Natural killer cell (primary cell): ENCODE results near the gene OSCP1. TPM values are rescaled to one million over a fixed set of nuclear protein-coding genes. Genes with fewer than 3 reads are reported as not detected.

ENCODE experiments used
- ATAC-seq, 3 donors: fragments of 150-1000 bp in 2 of 3; fragments of 200-7000 bp in 1 of 3; cut with Tn5 transposase; 1 replicate in 1 of 3; 2 replicates in 2 of 3; pipeline ENCODE4 v1.10.0; 2021; ENCODE audit warnings: mild to moderate bottlenecking in 2 of 3, moderate library complexity in 2 of 3
- DNase-seq, 2 donors: peaks; one replicate each; pipeline versions ENCODE4 v3.0.0 to v3.0.0-alpha.2; 2013 to 2021; ENCODE audit warnings: mixed read lengths in 1 of 2
- H3K27ac ChIP-seq: one replicate; pipeline ENCODE4 v1.5.1; 2013; ENCODE audit warnings: mild to moderate bottlenecking, low read length
- H3K27me3 ChIP-seq: one replicate; pipeline ENCODE4 v1.6.1; 2013; ENCODE audit warnings: low read length; ENCODE audit not compliant: control insufficient read depth, insufficient read depth
- H3K36me3 ChIP-seq: one replicate; pipeline ENCODE4 v1.6.1; 2013; ENCODE audit warnings: low read length; ENCODE audit not compliant: control insufficient read depth, insufficient read depth
- H3K4me1 ChIP-seq: one replicate; pipeline ENCODE4 v1.6.1; 2013; ENCODE audit warnings: low read length; ENCODE audit not compliant: control insufficient read depth, insufficient read depth
- H3K4me3 ChIP-seq: one replicate; pipeline ENCODE4 v1.5.1; 2013; ENCODE audit warnings: low read length
- H3K9me3 ChIP-seq: one replicate; pipeline ENCODE4 v1.6.1; 2013; ENCODE audit warnings: low read length; ENCODE audit not compliant: control insufficient read depth, insufficient read depth
- H3K27ac Mint-ChIP-seq, 2 donors: one replicate each; pipeline ENCODE4 v1.8.0; 2022; ENCODE audit warnings: mild to moderate bottlenecking in 2 of 2, mixed read lengths in 2 of 2, moderate library complexity in 1 of 2
- H3K27me3 Mint-ChIP-seq, 2 donors: one replicate each; pipeline ENCODE4 v1.8.0; 2022; ENCODE audit warnings: low read depth in 2 of 2, mixed read lengths in 2 of 2
- H3K36me3 Mint-ChIP-seq: one replicate; pipeline ENCODE4 v1.8.0; 2022; ENCODE audit warnings: mixed read lengths
- H3K4me1 Mint-ChIP-seq, 2 donors: one replicate each; pipeline ENCODE4 v1.8.0; 2022; ENCODE audit warnings: mixed read lengths in 2 of 2
- H3K4me3 Mint-ChIP-seq: one replicate; pipeline ENCODE4 v1.8.0; 2022; ENCODE audit warnings: mild to moderate bottlenecking, moderate library complexity, mixed read lengths
- H3K9me3 Mint-ChIP-seq, 2 donors: one replicate each; pipeline ENCODE4 v1.8.0; 2022; ENCODE audit warnings: mixed read lengths in 2 of 2
- CTCF ChIP-seq: fragments of 200-600 bp; IDR thresholded peaks from one replicate; pipeline ENCODE4 v1.8.0; 2022; ENCODE audit warnings: antibody characterized with exemption
- WGBS: methylation state at CpG from one replicate; pipeline ENCODE4 v1.1.7; 2013; ENCODE audit warnings: missing lambda C conversion rate; ENCODE audit not compliant: insufficient coverage; 5-methylcytosine and 5-hydroxymethylcytosine counted together
- intact Hi-C: fragments of 100-400 bp; cut with micrococcal nuclease; formaldehyde crosslinking; loops from one replicate; pipeline ENCODE4 v1.14.2; 2022
- total RNA-seq, 4 donors: library from RNA; stranded (reverse); fragments of 120-200 nt in 1 of 4; gene quantifications; one replicate each; pipeline versions ENCODE4 v1.2.3 to v1.2.4, GENCODE V29; 2013 to 2022

OSCP1 gene
- total RNA-seq, 3 donors from 2014 or later (not counting 1 experiment from before 2014, with no cell fraction given): 2.3 TPM; not detected in 2

GRCh38 chr1:36471830-36472641 lies 21.8 kb upstream of the OSCP1 start:
- Histone ChIP-seq H3K9me3 (no peaks in the 10 kb centered on the region), H3K27me3 (no peaks in the 10 kb centered on the region), H3K27ac (no peak overlapping the region), H3K4me3 (no peak overlapping the region), H3K4me1 (no peaks in the 10 kb centered on the region), H3K36me3 (no peaks in the 10 kb centered on the region)
- Mint-ChIP-seq H3K27ac (no peak overlapping the region), H3K36me3 (no peaks in the 10 kb centered on the region), H3K9me3 (no peaks in the 10 kb centered on the region), H3K27me3 (no peaks in the 10 kb centered on the region), H3K4me3 (no peak overlapping the region), H3K4me1 (no peaks in the 10 kb centered on the region)
- ATAC-seq: no peak
- intact Hi-C loops: no loop called here
- TF ChIP-seq CTCF: no peak
- no peak for DNase-seq
- WGBS: 92% methylated on average over 22 of the region's 22 CpGs

- no peaks in the 10 kb centered on the region for H3K36me3 Mint-ChIP-seq
- Histone ChIP-seq H3K36me3 (no peaks in the 10 kb centered on the region), H3K9me3 (no peaks in the 10 kb centered on the region), H3K4me1 (peaks cover 3% of the 10 kb centered on the region), H3K4me3 (no peak overlapping the region), H3K27me3 (no peaks in the 10 kb centered on the region), H3K27ac (no peak overlapping the region)
- no peak overlapping the region for H3K27ac Mint-ChIP-seq
- H3K27me3 Mint-ChIP-seq: no peaks in the 10 kb centered on the region
- 58% methylated on average over 2 of the region's 2 CpGs for WGBS
- H3K4me1 Mint-ChIP-seq: peaks cover 7% of the 10 kb centered on the region in 2 donors
- H3K4me3 Mint-ChIP-seq: no peak overlapping the region
- ATAC-seq (no peak), DNase-seq (no peak)
- intact Hi-C loops: no loop called here
- TF ChIP-seq CTCF: no peak
- H3K9me3 Mint-ChIP-seq: no peaks in the 10 kb centered on the region
Measured at GRCh38 chr1:36469163-36469562, 18.9 kb upstream of the OSCP1 start.

- H3K4me3 Mint-ChIP-seq: no peak overlapping the region
- H3K27me3 Mint-ChIP-seq: no peaks in the 10 kb centered on the region
- Histone ChIP-seq H3K27ac (no peak overlapping the region), H3K36me3 (no peaks in the 10 kb centered on the region), H3K27me3 (no peaks in the 10 kb centered on the region), H3K4me3 (no peak overlapping the region), H3K4me1 (peaks cover 13% of the 10 kb centered on the region), H3K9me3 (no peaks in the 10 kb centered on the region)
- 94% methylated on average over 10 of the region's 10 CpGs for WGBS
- ATAC-seq: no peak
- no peak for TF ChIP-seq CTCF
- no peaks in the 10 kb centered on the region for H3K9me3 Mint-ChIP-seq
- intact Hi-C loops: no loop called here
- H3K36me3 Mint-ChIP-seq: no peaks in the 10 kb centered on the region
- H3K27ac Mint-ChIP-seq: peak overlapping the region in 1 of 2 donors; percentile 47
- peaks cover 16% of the 10 kb centered on the region in 2 donors for H3K4me1 Mint-ChIP-seq
- no peak for DNase-seq
Measured at GRCh38 chr1:36467700-36468455, 17.6 kb upstream of the OSCP1 start.
